GM06990 (cell line): ENCODE results near the gene PITHD1.
A peak's percentile ranks its signal among the peaks of the same experiment; 100 is the strongest.

Source experiments
- DNase-seq: peaks from one replicate; pipeline ENCODE4 v3.0.0-alpha.2; 2011; ENCODE audit not compliant: insufficient read length; ENCODE audit errors: extremely low read depth
- H3K27me3 ChIP-seq: replicated peaks from 2 replicates; pipeline ENCODE4 v1.6.0; 2011; ENCODE audit warnings: low read length; ENCODE audit not compliant: control insufficient read depth, insufficient read depth
- H3K36me3 ChIP-seq: 2 replicates; pipeline ENCODE4 v1.5.1; 2011; ENCODE audit warnings: low read length; ENCODE audit not compliant: control insufficient read depth, insufficient read depth
- H3K4me3 ChIP-seq: replicated peaks from 2 replicates; pipeline ENCODE4 v1.5.1; 2011; ENCODE audit warnings: low read depth, mild to moderate bottlenecking, control low read depth, low read length
- CTCF ChIP-seq: IDR thresholded peaks from 2 replicates; pipeline ENCODE4 v1.5.1; 2011; ENCODE audit warnings: low read length, control low read depth, mild to moderate bottlenecking, inconsistent platforms; ENCODE audit not compliant: insufficient read depth, poor library complexity, severe bottlenecking

PITHD1 gene

GRCh38 chr1:23810818-23811540 is 32.8 kb downstream of the PITHD1 start:
- TF ChIP-seq CTCF, result peak; percentile 93
- no peaks in the 10 kb centered on the region for H3K27me3 ChIP-seq
- no peak overlapping the region for H3K4me3 ChIP-seq
- H3K36me3 ChIP-seq, result peaks cover 11% of the 10 kb centered on the region
- peak; percentile 50 for DNase-seq

- no peak overlapping the region for H3K4me3 ChIP-seq
- no peak for TF ChIP-seq CTCF
- no peaks in the 10 kb centered on the region for H3K27me3 ChIP-seq
- DNase-seq, result no peak
- peaks cover 6% of the 10 kb centered on the region for H3K36me3 ChIP-seq
Measured at GRCh38 chr1:23814016-23814415, 35.8 kb downstream of the PITHD1 start.

- no peak for DNase-seq
- no peak for TF ChIP-seq CTCF
- Histone ChIP-seq H3K36me3 (peaks cover 6% of the 10 kb centered on the region), H3K4me3 (no peak overlapping the region), H3K27me3 (no peaks in the 10 kb centered on the region)
Measured at GRCh38 chr1:23816361-23816760, 38.1 kb downstream of the PITHD1 start.

GRCh38 chr1:23816906-23817305 is 38.7 kb downstream of the PITHD1 start:
- Histone ChIP-seq H3K36me3 (peaks cover 6% of the 10 kb centered on the region), H3K4me3 (no peak overlapping the region), H3K27me3 (no peaks in the 10 kb centered on the region)
- TF ChIP-seq CTCF, result no peak
- no peak for DNase-seq

GRCh38 chr1:23817633-23818032 is 39.4 kb downstream of the PITHD1 start:
- Histone ChIP-seq H3K4me3 (no peak overlapping the region), H3K27me3 (no peaks in the 10 kb centered on the region), H3K36me3 (peaks cover 5% of the 10 kb centered on the region)
- no peak for DNase-seq
- no peak for TF ChIP-seq CTCF

GRCh38 chr1:23823767-23824166 is 45.5 kb downstream of the PITHD1 start:
- no peak overlapping the region for H3K4me3 ChIP-seq
- DNase-seq, result no peak

More at GRCh38 chr1:23823767-23824166, 45.5 kb downstream of the PITHD1 start:
- no peaks in the 10 kb centered on the region; the same call in 1 of the 2 replicates for H3K36me3 ChIP-seq
- H3K27me3 ChIP-seq, result no peaks in the 10 kb centered on the region
- TF ChIP-seq CTCF, result no peak
